ENCODE results near the gene MRTFB.

MRTFB gene

GRCh38 chr16:14063618-14064581 lies 7.2 kb upstream of the MRTFB start:
- no peak for DNase-seq

- no peak for DNase-seq
These were observed 1.3 kb upstream of the MRTFB start for GRCh38 chr16:14069818-14070217.

GRCh38 chr16:14070555-14070876 lies 603 bp upstream of the MRTFB start:
- no peak for DNase-seq

- DNase-seq = no peak
These were observed 605 bp downstream of the MRTFB start for GRCh38 chr16:14071576-14072271.

- no peak for DNase-seq
These were observed 1.2 kb downstream of the MRTFB start for GRCh38 chr16:14072360-14072759.

GRCh38 chr16:14074544-14074943 lies 3.4 kb downstream of the MRTFB start:
- no peak for DNase-seq

GRCh38 chr16:14077918-14078317 lies 6.8 kb downstream of the MRTFB start:
- DNase-seq = no peak

GRCh38 chr16:14086477-14086876 lies 15.4 kb downstream of the MRTFB start:
- no peak for DNase-seq

- DNase-seq = no peak
These were observed 16.1 kb downstream of the MRTFB start for GRCh38 chr16:14087181-14087580.

- no peak for DNase-seq
These were observed 16.6 kb downstream of the MRTFB start for GRCh38 chr16:14087590-14088154.

- no peak for DNase-seq
These were observed 17.1 kb downstream of the MRTFB start for GRCh38 chr16:14088155-14088753.

- DNase-seq = no peak
These were observed 18.2 kb downstream of the MRTFB start for GRCh38 chr16:14089283-14089823.

- DNase-seq = no peak
These were observed 21.4 kb downstream of the MRTFB start for GRCh38 chr16:14092561-14092960.

GRCh38 chr16:14095883-14096551 lies 24.9 kb downstream of the MRTFB start:
- no peak for DNase-seq

GRCh38 chr16:14097182-14097959 lies 26.3 kb downstream of the MRTFB start:
- DNase-seq = no peak

- no peak for DNase-seq
These were observed 27.0 kb downstream of the MRTFB start for GRCh38 chr16:14098081-14098480.

- no peak for DNase-seq
These were observed 29.7 kb downstream of the MRTFB start for GRCh38 chr16:14100825-14101224.

GRCh38 chr16:14101415-14101814 lies 30.3 kb downstream of the MRTFB start:
- no peak for DNase-seq

- no peak for DNase-seq
These were observed 32.0 kb downstream of the MRTFB start for GRCh38 chr16:14102925-14103720.

- no peak for DNase-seq
These were observed 32.9 kb downstream of the MRTFB start for GRCh38 chr16:14104066-14104465.
